ENCODE data around the gene CASK.

CASK gene

DNA sequence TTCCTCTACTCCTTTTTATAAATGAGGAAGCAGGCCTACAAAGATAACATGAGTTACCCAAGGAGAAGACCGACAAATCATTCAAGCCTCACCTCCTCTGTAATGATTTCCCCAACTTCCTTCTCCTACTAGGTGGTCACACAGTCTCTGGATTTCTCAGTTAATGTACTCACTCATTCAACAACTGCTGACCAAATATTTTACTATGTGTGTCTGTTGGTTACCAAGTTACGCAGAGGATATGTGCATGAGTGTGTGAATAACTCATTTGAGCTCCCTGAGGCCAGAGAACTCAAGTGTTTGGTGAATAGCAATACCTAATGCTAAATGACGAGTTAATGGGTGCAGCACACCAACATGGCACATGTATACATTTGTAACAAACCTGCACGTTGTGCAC lies 10.4 kb downstream of the CASK start:
- Histone ChIP-seq H3K4me1 (ENCODE audit: control insufficient read depth, insufficient read depth, low read length) (peaks cover 6% of the 10 kb centered on the region; the same call in 1 of the 2 replicates), H3K27me3 (ENCODE audit: control insufficient read depth, insufficient read depth, low read length) (no peaks in the 10 kb centered on the region), H3K4me3 (ENCODE audit: low read depth, low read length) (no peak overlapping the region), H3K9ac (ENCODE audit: low read length) (no peak overlapping the region), H3K9me3 (ENCODE audit: control insufficient read depth, insufficient read depth, low read depth, low read length) (peaks cover 13% of the 10 kb centered on the region), H3K27ac (ENCODE audit: low read depth, low read length) (no peak overlapping the region), H3K36me3 (ENCODE audit: control insufficient read depth, insufficient read depth, low read length) (peaks cover 7% of the 10 kb centered on the region; the same call in 1 of the 2 replicates)

DNA sequence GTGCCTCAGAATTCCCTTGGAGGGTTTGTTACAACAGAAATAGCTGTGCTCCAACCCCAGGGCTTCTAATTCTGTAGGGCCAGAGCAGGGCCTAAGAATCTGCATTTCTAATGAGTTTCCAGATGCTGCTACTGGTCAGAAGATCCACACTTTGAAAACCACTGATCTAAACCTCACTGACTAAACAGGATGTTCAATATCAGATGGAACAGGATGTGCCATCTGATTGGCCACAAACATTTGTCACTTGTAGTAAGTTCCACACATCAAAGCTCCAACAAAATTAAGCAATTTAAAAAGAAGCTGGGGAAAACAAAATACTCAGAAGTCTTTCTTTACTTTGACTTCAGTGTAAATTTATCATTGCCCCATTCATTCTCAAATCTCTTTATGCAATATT lies 14.3 kb downstream of the CASK start:
- no peak overlapping the region for H3K4me3 ChIP-seq (ENCODE audit: low read depth, low read length)
- H3K9ac ChIP-seq (ENCODE audit: low read length) = no peak overlapping the region
- peaks cover 7% of the 10 kb centered on the region; the same call in 1 of the 2 replicates for H3K36me3 ChIP-seq (ENCODE audit: control insufficient read depth, insufficient read depth, low read length)
- no peaks in the 10 kb centered on the region for H3K27me3 ChIP-seq (ENCODE audit: control insufficient read depth, insufficient read depth, low read length)
- no peak overlapping the region for H3K27ac ChIP-seq (ENCODE audit: low read depth, low read length)
- H3K4me1 ChIP-seq (ENCODE audit: control insufficient read depth, insufficient read depth, low read length) = no peaks in the 10 kb centered on the region
- H3K9me3 ChIP-seq (ENCODE audit: control insufficient read depth, insufficient read depth, low read depth, low read length) = peaks cover 40% of the 10 kb centered on the region

DNA sequence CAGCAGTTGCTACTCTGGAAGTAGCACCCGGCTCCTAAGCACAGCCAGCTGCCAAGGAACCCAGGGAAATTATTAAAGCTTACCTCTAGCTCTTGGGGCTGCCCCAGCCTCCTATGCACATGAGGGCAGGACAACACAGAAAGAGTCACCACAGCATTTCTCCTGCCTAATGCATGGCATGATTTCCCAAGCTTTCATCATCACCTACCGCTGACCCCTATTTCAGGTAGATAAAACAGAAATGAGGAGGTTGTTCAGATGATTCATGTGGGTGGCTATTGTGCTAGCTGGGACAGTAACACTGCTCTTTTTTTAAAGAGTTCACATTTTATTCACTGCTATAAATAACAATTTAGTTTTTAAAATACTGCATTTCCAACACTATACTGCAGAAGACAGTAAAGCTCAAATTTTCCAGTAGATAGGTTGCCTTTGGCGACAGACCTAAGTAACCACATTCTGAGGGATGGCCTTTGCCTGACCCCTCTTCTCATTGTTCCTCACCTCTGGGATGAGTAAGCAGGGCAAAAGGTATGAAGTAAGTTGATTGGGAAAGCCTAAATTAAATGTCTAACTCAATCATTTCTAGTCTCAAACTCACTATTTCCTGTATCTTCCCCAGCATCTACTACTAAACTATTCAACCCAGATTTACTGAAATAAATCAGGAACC lies 16.7 kb downstream of the CASK start:
- Histone ChIP-seq H3K9me3 (ENCODE audit: control insufficient read depth, insufficient read depth, low read depth, low read length) (peaks cover 53% of the 10 kb centered on the region), H3K27me3 (ENCODE audit: control insufficient read depth, insufficient read depth, low read length) (no peaks in the 10 kb centered on the region; the same call in 1 of the 2 replicates), H3K27ac (ENCODE audit: low read depth, low read length) (no peak overlapping the region), H3K4me3 (ENCODE audit: low read depth, low read length) (no peak overlapping the region), H3K4me1 (ENCODE audit: control insufficient read depth, insufficient read depth, low read length) (no peaks in the 10 kb centered on the region), H3K9ac (ENCODE audit: low read length) (no peak overlapping the region), H3K36me3 (ENCODE audit: control insufficient read depth, insufficient read depth, low read length) (peaks cover 19% of the 10 kb centered on the region)

DNA sequence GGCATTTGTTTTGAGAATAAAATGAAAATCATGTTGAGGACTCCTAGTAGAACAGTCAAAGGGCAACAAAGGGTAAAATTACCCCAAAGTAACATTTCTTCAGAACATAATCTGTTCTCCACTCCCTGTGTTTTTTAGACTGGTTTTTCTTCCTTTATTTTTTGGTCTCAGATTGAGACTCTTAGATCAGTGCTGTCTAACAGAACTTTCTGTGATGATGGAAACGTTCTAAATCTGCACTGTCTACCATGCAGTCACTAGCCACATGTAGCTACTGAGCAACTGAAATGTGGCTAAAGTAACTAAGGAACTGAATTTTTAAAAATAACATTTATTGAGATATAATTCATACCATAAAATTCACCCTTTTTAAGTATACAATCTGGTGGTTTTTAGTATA lies 19.8 kb downstream of the CASK start:
- no peak overlapping the region for H3K4me3 ChIP-seq (ENCODE audit: low read depth, low read length)
- no peak overlapping the region for H3K9ac ChIP-seq (ENCODE audit: low read length)
- H3K27me3 ChIP-seq (ENCODE audit: control insufficient read depth, insufficient read depth, low read length) = no peaks in the 10 kb centered on the region; the same call in 1 of the 2 replicates
- peaks cover 58% of the 10 kb centered on the region for H3K9me3 ChIP-seq (ENCODE audit: control insufficient read depth, insufficient read depth, low read depth, low read length)
- no peak overlapping the region for H3K27ac ChIP-seq (ENCODE audit: low read depth, low read length)
- no peaks in the 10 kb centered on the region for H3K4me1 ChIP-seq (ENCODE audit: control insufficient read depth, insufficient read depth, low read length)
- H3K36me3 ChIP-seq (ENCODE audit: control insufficient read depth, insufficient read depth, low read length) = peaks cover 22% of the 10 kb centered on the region

DNA sequence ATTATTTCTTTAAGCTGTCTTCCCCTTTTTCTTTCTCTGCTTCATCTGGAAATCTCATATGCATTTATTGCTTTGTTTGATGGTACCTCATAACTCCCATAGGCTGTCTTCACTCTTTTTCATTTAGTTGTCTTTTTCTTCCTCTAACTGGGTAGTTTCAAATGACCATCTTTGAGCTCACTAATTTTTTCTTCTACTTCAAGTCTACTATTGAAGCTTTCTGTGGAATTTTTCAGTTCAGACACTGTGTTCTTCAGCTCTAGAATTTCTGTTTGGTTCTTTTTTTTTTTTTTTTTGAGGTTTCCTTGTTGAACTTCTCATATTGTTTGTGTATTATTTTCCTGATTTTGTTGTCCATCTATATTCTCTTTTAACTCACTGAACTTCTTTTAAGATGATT lies 23.0 kb downstream of the CASK start:
- H3K4me1 ChIP-seq (ENCODE audit: control insufficient read depth, insufficient read depth, low read length) = no peaks in the 10 kb centered on the region
- no peaks in the 10 kb centered on the region; the same call in 1 of the 2 replicates for H3K27me3 ChIP-seq (ENCODE audit: control insufficient read depth, insufficient read depth, low read length)
- peaks cover 19% of the 10 kb centered on the region for H3K36me3 ChIP-seq (ENCODE audit: control insufficient read depth, insufficient read depth, low read length)
- peaks cover 29% of the 10 kb centered on the region for H3K9me3 ChIP-seq (ENCODE audit: control insufficient read depth, insufficient read depth, low read depth, low read length)
- H3K4me3 ChIP-seq (ENCODE audit: low read depth, low read length) = no peak overlapping the region
- H3K27ac ChIP-seq (ENCODE audit: low read depth, low read length) = no peak overlapping the region
- H3K9ac ChIP-seq (ENCODE audit: low read length) = no peak overlapping the region

DNA sequence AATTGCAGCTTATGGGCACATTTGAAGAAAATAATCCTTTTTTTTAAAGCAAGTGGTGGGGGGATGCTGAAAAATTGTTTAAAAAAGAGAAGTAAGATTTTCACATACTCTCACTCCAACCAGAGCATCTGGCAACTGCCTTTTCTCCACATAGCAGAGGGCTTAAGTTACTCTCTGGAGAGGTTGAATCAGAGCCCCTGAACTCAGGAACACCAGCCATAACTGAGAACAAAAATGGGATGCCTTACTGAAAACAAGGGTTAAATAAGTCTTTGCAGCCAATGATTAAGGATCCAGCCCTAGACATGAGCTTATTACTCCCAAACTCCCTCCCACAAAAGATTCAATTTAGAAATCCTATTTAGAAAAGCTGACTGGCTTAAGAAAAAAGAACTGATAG lies 27.5 kb downstream of the CASK start:
- H3K27ac ChIP-seq (ENCODE audit: low read depth, low read length) = no peak overlapping the region
- H3K36me3 ChIP-seq (ENCODE audit: control insufficient read depth, insufficient read depth, low read length) = peaks cover 3% of the 10 kb centered on the region; the same call in 1 of the 2 replicates

DNA sequence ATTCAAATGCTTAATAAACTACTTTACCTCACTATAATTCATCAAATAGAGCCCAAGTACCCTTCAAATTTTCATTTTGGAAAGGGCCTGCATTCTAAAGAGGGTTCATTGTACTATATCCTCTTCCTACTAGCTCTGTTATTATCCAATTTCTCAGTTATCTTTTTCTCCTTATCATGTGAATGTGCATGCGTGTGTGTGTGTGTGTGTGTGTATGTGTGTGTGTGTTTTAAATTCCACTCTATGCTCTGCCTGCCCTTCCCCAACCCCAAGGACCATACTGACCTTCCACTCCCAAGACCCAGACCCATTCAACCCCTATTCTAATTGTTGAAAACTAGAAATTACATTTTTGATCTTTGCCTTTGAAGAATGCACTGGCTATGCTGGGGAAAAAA lies 33.3 kb downstream of the CASK start:
- Histone ChIP-seq H3K27me3 (ENCODE audit: control insufficient read depth, insufficient read depth, low read length) (no peaks in the 10 kb centered on the region), H3K9ac (ENCODE audit: low read length) (no peak overlapping the region), H3K27ac (ENCODE audit: low read depth, low read length) (no peak overlapping the region), H3K4me3 (ENCODE audit: low read depth, low read length) (no peak overlapping the region), H3K4me1 (ENCODE audit: control insufficient read depth, insufficient read depth, low read length) (no peaks in the 10 kb centered on the region), H3K9me3 (ENCODE audit: control insufficient read depth, insufficient read depth, low read depth, low read length) (0 out of 2 replicates have a peak, but pooled peaks cover 2% of the 10 kb centered on the region), H3K36me3 (ENCODE audit: control insufficient read depth, insufficient read depth, low read length) (peaks cover 2% of the 10 kb centered on the region; the same call in 1 of the 2 replicates)

More for the DNA sequence above, 27.5 kb downstream of the CASK start:
- H3K9ac ChIP-seq (ENCODE audit: low read length) = no peak overlapping the region
- no peaks in the 10 kb centered on the region for H3K27me3 ChIP-seq (ENCODE audit: control insufficient read depth, insufficient read depth, low read length)
- no peak overlapping the region for H3K4me3 ChIP-seq (ENCODE audit: low read depth, low read length)
- H3K9me3 ChIP-seq (ENCODE audit: control insufficient read depth, insufficient read depth, low read depth, low read length) = peaks cover 5% of the 10 kb centered on the region; the same call in 1 of the 2 replicates
- no peaks in the 10 kb centered on the region for H3K4me1 ChIP-seq (ENCODE audit: control insufficient read depth, insufficient read depth, low read length)

DNA sequence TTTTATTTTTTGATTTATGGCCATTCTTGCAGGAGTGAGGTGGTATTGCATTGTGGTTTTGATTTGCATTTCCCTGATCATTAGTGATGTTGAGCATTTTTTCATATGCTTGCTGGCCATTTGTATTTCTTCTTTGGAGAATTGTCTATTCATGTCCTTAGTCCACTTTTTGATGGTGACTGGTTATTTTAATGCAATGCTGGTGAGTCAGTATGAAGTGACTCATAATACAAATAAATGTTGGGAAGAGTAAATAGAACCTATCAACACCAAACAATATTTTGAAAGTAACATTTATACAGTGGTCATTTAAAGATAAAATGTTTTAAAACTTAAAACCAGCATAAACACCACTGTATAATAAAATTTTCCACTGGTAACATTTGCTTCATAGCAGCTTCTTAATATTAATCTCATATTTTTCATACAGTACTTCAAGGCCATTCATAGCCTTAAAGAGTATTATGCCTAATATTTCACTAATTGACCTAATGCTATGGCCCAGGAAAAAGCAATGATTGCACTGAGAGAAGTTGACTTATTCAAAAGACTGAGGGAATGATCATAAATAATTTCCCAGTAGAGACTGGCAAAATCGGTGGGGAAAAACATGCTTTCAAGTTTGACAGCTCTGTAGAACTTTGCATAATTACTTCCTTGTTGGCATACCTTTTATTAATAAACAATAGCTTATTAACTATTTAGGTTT lies 33.9 kb downstream of the CASK start:
- Histone ChIP-seq H3K4me1 (ENCODE audit: control insufficient read depth, insufficient read depth, low read length) (no peaks in the 10 kb centered on the region), H3K27ac (ENCODE audit: low read depth, low read length) (no peak overlapping the region), H3K9ac (ENCODE audit: low read length) (no peak overlapping the region), H3K36me3 (ENCODE audit: control insufficient read depth, insufficient read depth, low read length) (peaks cover 2% of the 10 kb centered on the region; the same call in 1 of the 2 replicates), H3K9me3 (ENCODE audit: control insufficient read depth, insufficient read depth, low read depth, low read length) (0 out of 2 replicates have a peak, but pooled peaks cover 2% of the 10 kb centered on the region), H3K4me3 (ENCODE audit: low read depth, low read length) (no peak overlapping the region), H3K27me3 (ENCODE audit: control insufficient read depth, insufficient read depth, low read length) (no peaks in the 10 kb centered on the region)

DNA sequence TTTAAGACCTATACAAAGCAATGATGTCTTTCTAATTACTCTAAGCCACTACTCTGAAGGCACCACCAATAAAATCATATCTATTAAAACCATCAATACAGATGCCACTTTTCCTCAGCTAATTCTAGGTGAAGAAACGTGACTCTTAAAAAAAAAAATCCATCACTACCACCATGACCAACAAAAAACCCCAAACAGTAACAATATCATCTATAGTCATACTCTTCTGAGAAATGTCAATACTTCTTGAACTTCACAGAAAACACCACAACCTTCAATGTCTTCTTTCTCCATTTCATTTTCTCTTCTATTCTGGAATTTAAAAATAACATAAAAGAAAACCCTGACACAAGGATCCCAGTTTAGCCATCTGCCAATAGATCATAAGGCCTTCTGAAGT lies 35.7 kb downstream of the CASK start:
- no peak overlapping the region for H3K9ac ChIP-seq (ENCODE audit: low read length)
- no peaks in the 10 kb centered on the region for H3K4me1 ChIP-seq (ENCODE audit: control insufficient read depth, insufficient read depth, low read length)
- no peaks in the 10 kb centered on the region for H3K36me3 ChIP-seq (ENCODE audit: control insufficient read depth, insufficient read depth, low read length)
- H3K9me3 ChIP-seq (ENCODE audit: control insufficient read depth, insufficient read depth, low read depth, low read length) = 0 out of 2 replicates have a peak, but pooled peaks cover 2% of the 10 kb centered on the region
- H3K27me3 ChIP-seq (ENCODE audit: control insufficient read depth, insufficient read depth, low read length) = no peaks in the 10 kb centered on the region
- H3K4me3 ChIP-seq (ENCODE audit: low read depth, low read length) = no peak overlapping the region
- H3K27ac ChIP-seq (ENCODE audit: low read depth, low read length) = no peak overlapping the region

DNA sequence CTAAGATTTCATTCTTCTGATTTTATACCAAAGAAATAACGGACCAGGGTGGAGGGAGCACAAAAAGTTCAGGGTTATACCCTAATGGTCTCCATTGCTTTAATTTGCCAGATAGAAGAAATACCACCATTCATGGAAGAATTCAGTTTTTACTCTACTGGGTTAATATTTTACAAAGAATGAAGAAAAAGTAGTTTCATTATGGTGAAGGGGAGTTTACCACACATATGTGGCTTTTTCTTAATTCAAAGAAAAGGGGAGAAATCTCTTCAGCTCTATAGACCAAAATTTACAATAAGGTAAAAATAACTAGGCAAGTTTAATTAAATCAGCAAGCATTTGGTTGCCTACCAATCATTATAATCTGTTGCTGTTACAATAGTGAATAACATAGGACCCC lies 37.6 kb downstream of the CASK start:
- no peaks in the 10 kb centered on the region for H3K27me3 ChIP-seq (ENCODE audit: control insufficient read depth, insufficient read depth, low read length)
- H3K4me3 ChIP-seq (ENCODE audit: low read depth, low read length) = no peak overlapping the region
- no peak overlapping the region for H3K27ac ChIP-seq (ENCODE audit: low read depth, low read length)
- no peaks in the 10 kb centered on the region for H3K4me1 ChIP-seq (ENCODE audit: control insufficient read depth, insufficient read depth, low read length)
- H3K9ac ChIP-seq (ENCODE audit: low read length) = no peak overlapping the region
- H3K9me3 ChIP-seq (ENCODE audit: control insufficient read depth, insufficient read depth, low read depth, low read length) = 0 out of 2 replicates have a peak, but pooled peaks cover 2% of the 10 kb centered on the region
- H3K36me3 ChIP-seq (ENCODE audit: control insufficient read depth, insufficient read depth, low read length) = no peaks in the 10 kb centered on the region

DNA sequence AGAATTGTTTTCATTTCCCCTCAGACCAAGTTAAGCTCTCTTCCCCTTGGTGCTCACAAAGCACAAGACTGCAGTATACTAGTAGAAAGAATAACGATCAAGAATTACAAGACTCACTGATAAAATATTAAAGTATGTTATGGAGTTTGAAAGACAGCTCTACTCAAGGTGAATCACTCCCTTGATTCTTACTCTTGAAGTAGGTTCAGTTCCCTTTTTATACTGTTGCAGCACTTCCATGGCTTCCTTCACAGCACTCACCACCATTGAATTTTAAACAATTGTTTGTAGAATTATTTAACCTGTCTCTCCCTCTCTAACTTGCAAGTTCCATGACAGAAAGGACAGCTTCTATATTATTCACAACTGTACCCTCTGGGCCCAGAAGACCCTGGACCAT lies 42.2 kb downstream of the CASK start:
- no peaks in the 10 kb centered on the region for H3K9me3 ChIP-seq (ENCODE audit: control insufficient read depth, insufficient read depth, low read depth, low read length)
- no peaks in the 10 kb centered on the region for H3K27me3 ChIP-seq (ENCODE audit: control insufficient read depth, insufficient read depth, low read length)
- H3K4me3 ChIP-seq (ENCODE audit: low read depth, low read length) = no peak overlapping the region
- H3K36me3 ChIP-seq (ENCODE audit: control insufficient read depth, insufficient read depth, low read length) = no peaks in the 10 kb centered on the region
- no peaks in the 10 kb centered on the region for H3K4me1 ChIP-seq (ENCODE audit: control insufficient read depth, insufficient read depth, low read length)
- no peak overlapping the region for H3K9ac ChIP-seq (ENCODE audit: low read length)
- H3K27ac ChIP-seq (ENCODE audit: low read depth, low read length) = no peak overlapping the region

All from HUES6 (cell line).